Right lobe of liver (tissue), 4 donors: ENCODE measurements around the gene SAMHD1.

Experiments used
- POLR2A ChIP-seq: fragments of 450-650 bp; IDR thresholded peaks from one replicate; pipeline ENCODE4 v1.6.1; 2017; ENCODE audit warnings: antibody characterized with exemption, mild to moderate bottlenecking
- TF ChIP-seq, protein P1 (sequence below), 4 donors: fragments of 200-600 bp in 3 of 4; fragments of 450-650 bp in 1 of 4; IDR thresholded peaks; one replicate each; pipeline versions ENCODE4 v1.5.1 to v1.8.0; 2016 to 2022; ENCODE audit warnings: antibody characterized with exemption in 4 of 4, mild to moderate bottlenecking in 2 of 4
- donor health status: DM: no; HTN: no; CAD: no.
- donor health status: DM: no; HTN: no; CAD: no.
- donor health status: DM: no; HTN: yes; CAD: no.

DNA sequence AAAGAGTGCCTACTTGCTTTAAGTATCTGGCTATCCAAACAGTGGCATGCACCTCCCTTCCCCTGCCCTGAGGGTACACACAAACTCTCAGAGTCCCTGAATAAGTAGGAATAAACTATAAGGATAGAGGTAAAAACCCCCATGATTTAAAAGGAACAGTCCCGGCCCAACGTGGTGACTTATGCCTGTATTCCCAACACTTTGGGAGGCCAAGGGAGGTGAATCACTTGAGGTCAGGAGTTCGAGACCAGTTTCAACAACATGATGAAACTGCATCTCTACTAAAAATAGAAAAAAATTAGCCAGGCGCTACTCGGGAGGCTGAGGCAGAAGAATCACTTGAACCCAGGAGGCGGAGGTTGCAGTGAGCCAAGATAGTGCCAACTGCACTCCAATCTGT, 22.2 kb downstream of the SAMHD1 start:
- TF ChIP-seq, protein P1, sequence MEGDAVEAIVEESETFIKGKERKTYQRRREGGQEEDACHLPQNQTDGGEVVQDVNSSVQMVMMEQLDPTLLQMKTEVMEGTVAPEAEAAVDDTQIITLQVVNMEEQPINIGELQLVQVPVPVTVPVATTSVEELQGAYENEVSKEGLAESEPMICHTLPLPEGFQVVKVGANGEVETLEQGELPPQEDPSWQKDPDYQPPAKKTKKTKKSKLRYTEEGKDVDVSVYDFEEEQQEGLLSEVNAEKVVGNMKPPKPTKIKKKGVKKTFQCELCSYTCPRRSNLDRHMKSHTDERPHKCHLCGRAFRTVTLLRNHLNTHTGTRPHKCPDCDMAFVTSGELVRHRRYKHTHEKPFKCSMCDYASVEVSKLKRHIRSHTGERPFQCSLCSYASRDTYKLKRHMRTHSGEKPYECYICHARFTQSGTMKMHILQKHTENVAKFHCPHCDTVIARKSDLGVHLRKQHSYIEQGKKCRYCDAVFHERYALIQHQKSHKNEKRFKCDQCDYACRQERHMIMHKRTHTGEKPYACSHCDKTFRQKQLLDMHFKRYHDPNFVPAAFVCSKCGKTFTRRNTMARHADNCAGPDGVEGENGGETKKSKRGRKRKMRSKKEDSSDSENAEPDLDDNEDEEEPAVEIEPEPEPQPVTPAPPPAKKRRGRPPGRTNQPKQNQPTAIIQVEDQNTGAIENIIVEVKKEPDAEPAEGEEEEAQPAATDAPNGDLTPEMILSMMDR (IDR thresholded peaks at IDR 0.05): no peak
- no peak for TF ChIP-seq POLR2A
